Activated T-cell treated with anti-CD3 and anti-CD28 coated beads for 48 hours (primary cell): Measurements from ENCODE around the gene LRFN5.

Experiments used
- DNase-seq: peaks from one replicate; pipeline ENCODE4 v3.0.0-alpha.2; 2020; ENCODE audit warnings: low read depth

LRFN5 gene

DNA sequence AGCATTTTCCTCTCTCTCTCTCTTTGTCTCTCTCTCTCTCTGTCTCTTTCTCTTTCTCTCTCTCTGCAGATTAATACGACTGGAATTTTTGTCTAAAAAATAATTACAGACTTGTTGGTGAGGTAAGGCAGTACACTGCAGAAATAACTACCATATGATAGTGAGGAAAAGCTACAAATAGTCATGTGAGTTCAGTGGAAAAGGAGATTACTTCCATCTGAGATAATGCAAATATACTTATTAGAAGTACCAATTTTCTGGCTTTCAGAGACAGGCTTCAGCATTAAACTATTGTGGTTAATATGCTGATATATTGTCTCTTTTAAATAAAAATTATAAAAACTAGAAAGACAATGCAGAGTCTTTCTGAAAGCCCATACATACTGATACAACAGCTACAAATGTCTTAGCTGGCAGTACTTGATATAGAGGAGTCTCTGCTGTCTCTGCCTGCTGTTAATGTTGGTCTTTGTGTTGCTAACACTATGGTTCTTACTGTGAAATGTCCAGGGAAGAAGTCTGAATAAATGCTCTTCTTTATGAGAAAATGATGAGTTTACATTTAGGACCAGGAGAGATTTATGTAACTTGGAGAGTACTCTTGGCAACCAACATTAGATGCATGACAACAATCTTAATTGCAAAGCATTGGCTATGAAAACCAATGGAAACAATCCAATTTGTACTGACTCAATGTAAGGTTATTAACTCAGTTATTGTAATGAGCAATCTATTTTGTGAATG lies 167.0 kb downstream of the LRFN5 start:
- DNase-seq, result no peak

- no peak for DNase-seq
Observed at GRCh38 chr14:41782511-41782910, 175.8 kb downstream of the LRFN5 start.

DNA sequence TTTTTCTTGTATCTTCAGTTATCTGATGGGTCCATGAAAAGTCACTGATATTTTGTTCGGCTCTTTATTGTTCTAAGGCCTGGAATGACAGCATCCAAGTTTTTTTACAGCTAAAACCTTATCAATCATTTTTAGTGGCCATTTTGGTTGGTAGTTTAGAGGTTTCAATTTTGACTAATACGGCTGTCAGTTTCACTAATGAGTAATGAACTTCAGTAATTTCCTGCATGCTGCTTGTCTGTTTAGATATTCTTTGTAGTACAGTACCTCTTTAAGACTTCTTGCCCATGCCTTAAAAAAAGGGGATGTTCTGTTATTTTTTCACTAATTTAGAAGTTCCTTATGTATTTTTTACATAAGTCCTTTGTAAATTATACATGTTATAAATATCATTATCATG lies 176.7 kb downstream of the LRFN5 start:
- no peak for DNase-seq

DNA sequence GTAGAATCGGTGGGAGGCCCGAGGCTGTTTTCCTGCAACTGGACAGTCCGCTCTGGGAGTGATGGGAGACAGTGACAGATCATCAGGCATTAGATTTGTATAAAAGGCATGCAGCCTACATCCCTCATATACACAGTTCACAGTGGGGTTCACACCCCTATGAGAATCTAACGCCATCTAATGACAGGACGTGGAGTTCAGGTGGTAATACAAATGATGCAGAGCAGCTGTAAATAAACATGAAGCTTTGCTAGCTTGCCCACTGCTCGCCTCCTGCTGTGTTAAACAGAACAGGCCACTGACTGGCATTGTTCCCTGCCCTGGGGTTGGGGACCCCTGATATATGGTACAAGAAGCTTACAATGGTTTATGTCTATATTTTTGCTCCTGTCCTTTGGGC lies 179.0 kb downstream of the LRFN5 start:
- DNase-seq, result no peak

- DNase-seq, result no peak
Observed at GRCh38 chr14:41799817-41800216, 193.1 kb downstream of the LRFN5 start.

- no peak for DNase-seq
Observed at GRCh38 chr14:41805633-41806032, 199.0 kb downstream of the LRFN5 start.

GRCh38 chr14:41806366-41806975 lies 199.8 kb downstream of the LRFN5 start:
- no peak for DNase-seq

GRCh38 chr14:41810362-41810761 lies 203.7 kb downstream of the LRFN5 start:
- DNase-seq, result no peak

GRCh38 chr14:41817626-41818025 lies 210.9 kb downstream of the LRFN5 start:
- DNase-seq, result no peak

DNA sequence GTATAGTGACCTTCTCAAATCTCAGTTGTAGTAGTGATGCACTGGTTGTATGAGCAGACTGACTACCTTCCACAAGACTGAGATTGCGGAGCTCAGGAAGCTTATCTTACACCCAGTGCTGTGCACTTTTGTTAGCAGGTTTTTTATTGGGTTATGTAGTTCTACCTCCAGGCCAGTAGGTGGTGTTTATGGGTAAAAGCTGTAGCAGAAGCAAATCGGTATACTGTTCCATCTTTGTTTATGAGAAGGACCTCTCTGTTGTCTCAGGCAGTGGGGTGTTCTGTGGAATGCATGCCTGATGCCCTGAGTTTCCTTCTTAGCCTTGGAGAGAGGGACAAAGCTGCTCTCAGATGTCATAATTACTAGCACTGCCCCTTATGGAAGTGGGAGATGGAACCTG lies 217.8 kb downstream of the LRFN5 start:
- DNase-seq, result no peak

DNA sequence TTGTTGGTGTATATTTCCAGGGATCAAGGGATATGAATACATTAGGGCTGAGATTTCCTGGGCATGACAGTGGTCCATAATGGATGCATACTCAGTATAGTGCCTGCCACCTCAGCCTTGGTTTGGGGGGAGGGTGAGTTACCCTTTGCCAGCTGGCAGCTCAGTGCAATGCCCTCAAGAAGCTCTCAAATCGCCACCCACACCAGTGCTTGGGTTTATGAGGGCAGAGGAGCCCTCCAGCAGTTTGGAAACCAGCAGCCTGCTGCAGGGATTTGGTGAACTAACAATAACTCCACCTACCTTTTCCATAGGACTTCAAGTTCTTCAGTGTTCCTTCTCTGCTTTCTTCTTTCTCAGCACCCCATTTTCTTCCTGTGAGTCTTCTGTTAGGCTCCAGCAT lies 218.9 kb downstream of the LRFN5 start:
- no peak for DNase-seq

DNA sequence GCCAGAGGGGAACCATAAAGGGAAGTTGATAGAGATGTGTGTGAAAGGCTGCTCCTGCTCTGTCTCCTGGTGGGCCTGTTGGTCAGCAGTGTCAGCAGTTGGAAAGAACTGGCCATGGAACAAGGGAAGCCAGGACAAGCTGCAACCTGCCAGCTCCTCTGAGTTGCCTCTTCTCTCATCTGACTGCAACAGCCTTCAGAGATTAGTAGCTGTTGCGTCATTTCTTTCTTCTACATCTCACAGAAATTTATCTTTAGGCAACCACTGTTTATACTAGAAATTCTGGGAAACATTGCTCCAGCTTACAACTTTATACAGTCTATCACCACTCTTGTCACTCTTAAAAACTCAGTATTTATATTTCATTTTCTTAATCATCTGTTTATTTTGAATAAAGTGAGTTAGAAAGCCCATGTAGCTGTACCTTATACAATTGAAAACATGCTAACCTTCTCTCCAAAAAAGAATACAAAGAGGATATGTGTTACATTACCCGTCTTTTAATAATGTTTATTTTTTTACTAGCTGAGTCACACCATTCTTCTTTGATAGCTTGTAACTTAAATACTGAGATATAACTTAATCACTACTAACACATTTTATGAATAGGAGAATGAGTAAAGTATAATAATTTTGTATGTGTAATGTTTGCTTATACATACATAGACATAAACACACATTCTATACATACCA lies 224.2 kb downstream of the LRFN5 start:
- DNase-seq, result no peak

- no peak for DNase-seq
Observed at GRCh38 chr14:41839661-41840060, 233.0 kb downstream of the LRFN5 start.

DNA sequence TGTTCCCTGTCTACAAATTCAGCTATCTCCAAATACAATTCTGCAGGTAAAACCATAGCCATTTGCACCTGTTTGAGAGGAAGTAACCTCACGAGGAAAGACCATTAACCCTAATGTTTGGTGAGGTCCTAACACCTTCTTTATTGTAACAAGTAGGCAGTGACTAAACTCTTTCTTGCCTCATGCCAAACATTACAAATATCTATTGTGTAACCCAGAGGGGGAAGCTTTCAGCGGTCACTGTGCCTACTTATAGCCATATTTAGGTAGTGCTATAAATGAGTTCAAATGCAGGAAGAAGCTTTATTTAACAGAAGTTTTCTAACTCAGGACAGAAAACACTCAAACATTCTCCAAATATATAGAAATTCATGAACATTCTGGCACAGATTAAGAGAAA lies 252.7 kb downstream of the LRFN5 start:
- DNase-seq, result no peak

- no peak for DNase-seq
Observed at GRCh38 chr14:41860586-41860985, 253.9 kb downstream of the LRFN5 start.

GRCh38 chr14:41865894-41866293 lies 259.2 kb downstream of the LRFN5 start:
- DNase-seq, result no peak

DNA sequence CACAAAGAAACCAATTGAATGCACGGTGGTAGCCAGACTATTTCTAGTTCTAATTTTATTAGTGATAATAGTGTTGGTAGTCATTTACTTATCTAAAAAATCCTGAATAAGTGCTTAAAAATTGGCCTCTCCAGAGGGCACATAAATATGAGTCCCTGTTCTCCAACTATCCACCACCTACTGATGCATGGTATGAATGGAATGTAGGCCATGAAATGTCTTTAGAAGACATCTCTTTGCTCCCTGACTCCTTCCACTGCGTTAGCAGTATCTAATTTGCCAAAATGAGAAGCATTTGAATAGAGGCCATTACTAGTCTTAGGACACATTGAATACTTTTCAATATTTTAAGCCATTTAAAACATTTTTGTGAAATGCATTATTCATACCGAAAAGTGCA lies 261.7 kb downstream of the LRFN5 start:
- DNase-seq, result no peak

DNA sequence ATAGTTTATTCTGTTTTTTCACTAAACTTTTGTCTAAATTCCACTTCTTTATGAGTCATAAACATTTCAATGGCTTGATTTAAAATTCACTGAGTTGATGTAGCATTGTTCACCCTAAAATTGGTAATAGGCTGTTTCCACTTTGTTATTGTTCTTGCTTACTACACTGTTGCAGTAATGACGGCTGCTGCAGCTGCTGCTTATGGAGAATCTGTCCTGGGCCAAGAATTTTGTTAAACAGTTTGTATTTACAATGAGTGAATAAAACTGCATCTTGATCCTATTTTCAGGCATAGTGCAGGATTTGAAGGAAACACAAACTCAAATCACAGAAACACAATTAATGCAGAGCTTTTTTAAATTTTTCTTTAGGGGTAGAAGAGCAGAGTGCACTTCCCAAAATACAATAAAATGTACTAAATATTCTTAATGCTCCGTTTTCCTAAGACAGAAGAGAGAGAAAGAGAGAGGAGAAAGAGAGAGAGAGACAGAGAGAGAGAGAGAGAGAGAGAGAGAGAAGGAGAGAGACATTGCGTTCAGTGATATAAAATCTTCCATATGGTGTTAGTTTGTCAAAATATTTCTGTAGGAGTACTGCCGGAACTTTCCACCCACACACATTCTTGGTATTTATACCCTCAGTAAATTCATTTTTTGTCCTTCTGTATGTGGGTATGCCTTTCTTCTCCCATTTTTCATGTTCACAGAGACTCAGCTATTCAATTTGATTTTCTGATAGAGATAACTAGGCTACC lies 266.4 kb downstream of the LRFN5 start:
- DNase-seq, result no peak

DNA sequence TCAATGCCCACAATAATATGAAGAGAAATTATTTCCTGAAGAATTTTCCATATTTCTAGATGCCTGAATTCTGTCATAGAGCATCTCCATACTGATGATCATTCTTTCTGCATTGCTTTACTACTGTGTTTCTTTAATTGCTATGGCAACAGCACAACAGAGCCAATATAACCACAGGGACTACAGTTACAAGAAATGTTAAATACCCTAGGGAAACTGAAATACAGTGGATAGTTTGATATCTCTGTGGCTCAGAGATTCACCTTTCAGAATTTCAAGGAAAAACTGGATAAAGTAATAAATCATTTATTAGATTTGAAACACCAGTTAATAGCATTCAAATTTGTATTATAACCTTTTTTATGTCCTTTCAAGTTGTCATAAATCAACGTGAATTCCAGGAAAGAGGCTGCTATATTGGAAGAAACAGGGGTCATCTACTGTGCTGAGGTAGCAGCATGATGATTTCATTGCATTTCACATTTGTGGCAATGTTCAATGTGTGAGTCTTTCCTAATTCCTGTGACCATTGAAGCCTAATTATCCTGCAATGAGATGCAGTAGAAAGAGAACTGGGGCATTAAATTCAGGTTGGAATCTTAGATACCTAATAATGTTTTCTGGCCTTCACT lies 267.1 kb downstream of the LRFN5 start:
- DNase-seq, result no peak

- no peak for DNase-seq
Observed at GRCh38 chr14:41875116-41875515, 268.4 kb downstream of the LRFN5 start.

DNA sequence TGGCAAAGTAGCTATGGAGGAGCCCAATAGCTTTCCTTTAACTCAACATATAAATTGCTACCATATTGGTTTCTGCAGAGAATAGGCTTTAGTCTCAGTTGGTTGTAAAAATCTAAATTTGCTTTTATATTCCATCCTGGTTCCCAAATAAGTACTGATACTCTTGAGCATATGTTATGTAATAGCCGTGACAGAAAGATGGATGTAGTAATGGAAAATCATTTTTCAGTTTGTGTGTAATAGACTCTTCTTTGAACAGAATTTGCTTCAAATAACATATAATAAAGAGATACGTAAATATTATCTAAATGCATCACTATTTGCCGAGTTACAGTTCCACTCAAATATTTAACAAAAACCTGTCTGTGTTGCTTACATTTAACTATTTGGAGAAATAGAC lies 271.6 kb downstream of the LRFN5 start:
- DNase-seq, result no peak

DNA sequence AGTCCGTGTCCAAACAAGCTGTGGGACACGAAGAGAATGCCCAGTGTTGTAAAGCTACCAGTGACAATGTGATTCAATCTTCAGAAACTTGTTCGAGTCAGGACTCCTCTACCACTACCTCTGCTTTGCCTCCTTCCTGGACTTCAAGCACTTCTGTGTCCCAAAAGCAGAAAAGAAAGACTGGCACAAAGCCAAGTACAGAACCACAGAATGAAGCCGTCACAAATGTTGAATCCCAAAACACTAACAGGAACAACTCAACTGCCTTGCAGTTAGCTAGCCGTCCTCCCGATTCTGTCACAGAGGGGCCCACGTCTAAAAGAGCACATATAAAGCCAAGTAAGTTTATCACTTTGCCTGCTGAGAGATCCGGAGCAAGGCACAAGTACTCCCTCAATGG lies 284.9 kb downstream of the LRFN5 start:
- no peak for DNase-seq
